ENCODE data around the gene ANXA6. TPM values are rescaled to one million over a fixed set of nuclear protein-coding genes. Genes with fewer than 3 reads are reported as not detected.

The ANXA6 gene
- total RNA-seq, 4 donors from 2014 or later, result 21.7 to 64.4 (median 49.5) TPM

DNA sequence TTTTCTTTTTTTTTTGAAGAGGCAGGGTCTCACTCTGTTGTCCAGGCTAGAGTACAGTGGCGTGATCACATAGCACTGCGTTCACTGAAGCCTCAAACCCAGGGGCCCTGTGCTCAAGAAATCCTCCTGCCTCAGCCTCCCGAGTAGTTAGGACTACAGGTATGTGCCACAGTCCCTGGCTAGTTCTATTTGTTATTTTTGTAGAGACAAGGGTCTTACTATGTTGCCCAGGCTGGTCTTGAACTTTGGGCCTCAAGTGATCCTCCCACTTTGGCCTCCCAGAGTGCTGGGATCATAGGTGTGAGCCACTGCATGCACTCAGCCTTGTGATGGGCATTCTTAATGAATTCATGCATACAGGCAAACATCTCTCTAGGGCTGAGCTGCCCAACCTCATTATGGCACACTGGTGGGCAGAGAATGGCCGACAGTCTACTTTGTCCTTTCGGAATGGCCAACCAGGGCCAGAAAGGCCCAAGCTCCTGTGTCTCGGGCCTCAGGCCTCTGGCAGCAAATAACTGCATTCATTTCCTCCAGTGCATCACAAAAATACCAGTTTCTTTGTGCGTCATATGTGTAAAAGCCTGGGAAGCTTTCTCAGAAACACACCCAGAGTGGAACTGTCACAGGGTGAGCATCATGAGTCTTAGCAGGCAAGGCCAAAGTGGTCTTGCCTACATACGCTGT is 27.2 kb downstream of the ANXA6 start:
- Histone ChIP-seq H3K36me3 (peaks cover 76% of the 10 kb centered on the region), H3K27me3 (no peaks in the 10 kb centered on the region), H3K4me3 (no peak overlapping the region), H3K9me3 (no peaks in the 10 kb centered on the region), H3K4me1 (no peaks in the 10 kb centered on the region), H3K27ac (no peak overlapping the region)
- DNase-seq (ENCODE audit: low spot score in 2 of 2), result no peak
- 90% methylated on average over 7 of the region's 8 CpGs for WGBS
- TF ChIP-seq POLR2A (IDR thresholded peaks at IDR 0.05) (no peak), CTCF (IDR thresholded peaks at IDR 0.05) (no peak), EP300 (IDR thresholded peaks at IDR 0.05) (no peak), POLR2AphosphoS5 (IDR thresholded peaks at IDR 0.05) (no peak)

DNA sequence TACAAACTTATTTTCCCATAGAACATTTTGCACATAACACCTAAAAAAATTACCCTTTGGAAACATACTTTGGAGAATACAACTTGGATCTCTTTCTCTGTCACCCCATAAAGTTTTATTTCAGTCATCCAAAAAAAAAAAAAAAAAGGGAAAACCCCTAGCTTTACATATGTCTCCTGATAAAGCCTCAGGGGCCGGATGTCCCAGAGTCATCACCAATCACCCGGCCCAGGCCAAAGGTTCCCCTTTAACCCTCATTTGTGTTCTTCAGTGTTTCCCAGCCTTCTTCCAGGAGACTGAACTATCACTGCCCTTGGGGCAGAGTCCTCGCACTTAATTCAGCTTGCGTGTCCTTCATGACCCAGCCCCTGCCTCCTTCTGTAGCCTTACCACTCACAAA is 28.8 kb downstream of the ANXA6 start:
- H3K9me3 ChIP-seq, result no peaks in the 10 kb centered on the region
- DNase-seq (ENCODE audit: low spot score in 2 of 2), result no peak
- H3K36me3 ChIP-seq, result peaks cover 68% of the 10 kb centered on the region
- H3K4me1 ChIP-seq, result no peaks in the 10 kb centered on the region
- H3K27me3 ChIP-seq, result no peaks in the 10 kb centered on the region
- TF ChIP-seq POLR2AphosphoS5 (IDR thresholded peaks at IDR 0.05) (no peak), EP300 (IDR thresholded peaks at IDR 0.05) (no peak), POLR2A (IDR thresholded peaks at IDR 0.05) (no peak), CTCF (IDR thresholded peaks at IDR 0.05) (no peak)
- no peak overlapping the region for H3K4me3 ChIP-seq
- no peak overlapping the region for H3K27ac ChIP-seq
- WGBS, result 69% methylated on average over 4 of the region's 4 CpGs

DNA sequence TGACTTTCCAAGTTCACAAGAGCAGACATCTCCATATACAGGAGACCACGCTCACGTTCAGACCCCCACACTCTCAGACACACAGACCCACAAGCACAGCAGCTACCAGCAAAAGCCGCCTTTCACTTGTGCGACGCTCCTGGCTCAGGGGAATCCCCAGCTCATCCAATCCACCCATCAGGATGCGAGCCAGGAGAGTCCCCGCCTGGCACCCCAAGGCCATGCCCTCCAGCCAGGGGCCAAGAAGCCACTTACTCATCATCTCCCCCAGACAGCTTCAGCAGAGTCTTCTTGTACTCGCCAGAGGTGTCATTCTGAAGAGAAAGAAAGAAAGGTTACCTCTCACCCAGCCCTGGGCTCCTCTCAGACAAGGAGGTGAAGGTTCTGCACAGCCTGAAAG is 29.7 kb downstream of the ANXA6 start:
- no peaks in the 10 kb centered on the region for H3K27me3 ChIP-seq
- H3K9me3 ChIP-seq, result no peaks in the 10 kb centered on the region
- TF ChIP-seq CTCF (IDR thresholded peaks at IDR 0.05) (no peak), POLR2A (IDR thresholded peaks at IDR 0.05) (no peak), POLR2AphosphoS5 (IDR thresholded peaks at IDR 0.05) (no peak), EP300 (IDR thresholded peaks at IDR 0.05) (no peak)
- no peak overlapping the region for H3K27ac ChIP-seq
- no peaks in the 10 kb centered on the region for H3K4me1 ChIP-seq
- H3K36me3 ChIP-seq, result peaks cover 68% of the 10 kb centered on the region
- WGBS, result 86% methylated on average over 8 of the region's 8 CpGs
- no peak overlapping the region for H3K4me3 ChIP-seq
- no peak for DNase-seq (ENCODE audit: low spot score in 2 of 2)

GRCh38 chr5:151126199-151126645 is 31.4 kb downstream of the ANXA6 start:
- Histone ChIP-seq H3K27ac (no peak overlapping the region), H3K36me3 (peaks cover 70% of the 10 kb centered on the region), H3K27me3 (no peaks in the 10 kb centered on the region), H3K4me3 (no peak overlapping the region), H3K9me3 (no peaks in the 10 kb centered on the region), H3K4me1 (no peaks in the 10 kb centered on the region)
- DNase-seq (ENCODE audit: low spot score in 2 of 2), result peak in 1 of 2 donors; percentile 86
- TF ChIP-seq EP300 (IDR thresholded peaks at IDR 0.05), result no peak
- TF ChIP-seq CTCF (IDR thresholded peaks at IDR 0.05), result peak; percentile 72 to 83
- WGBS, result 19% methylated on average over 9 of the region's 9 CpGs

- no peak overlapping the region for H3K4me3 ChIP-seq
- H3K27me3 ChIP-seq, result no peaks in the 10 kb centered on the region
- no peaks in the 10 kb centered on the region for H3K4me1 ChIP-seq
- TF ChIP-seq POLR2AphosphoS5 (IDR thresholded peaks at IDR 0.05), result no peak
- no peak for TF ChIP-seq POLR2A (IDR thresholded peaks at IDR 0.05)
- no peak for TF ChIP-seq EP300 (IDR thresholded peaks at IDR 0.05)
- no peak for TF ChIP-seq CTCF (IDR thresholded peaks at IDR 0.05)
- no peak overlapping the region for H3K27ac ChIP-seq
- DNase-seq (ENCODE audit: low spot score in 2 of 2), result no peak
- H3K36me3 ChIP-seq, result peaks cover 70% of the 10 kb centered on the region
- WGBS, result 70% methylated on average over 7 of the region's 7 CpGs
- H3K9me3 ChIP-seq, result no peaks in the 10 kb centered on the region
Observed at GRCh38 chr5:151125421-151125820, 32.2 kb downstream of the ANXA6 start.

All from suprapubic skin (tissue), 4 donors.